Endothelial cell (in vitro differentiated cells): ENCODE measurements around the gene DNAJC15. TPM values are rescaled to one million over a fixed set of nuclear protein-coding genes. Genes with fewer than 3 reads are reported as not detected.

ENCODE experiments used
- DNase-seq: peaks from one replicate; pipeline ENCODE4 v3.0.0; 2021; ENCODE audit warnings: low spot score
- H3K27ac Mint-ChIP-seq: one replicate; pipeline ENCODE4 v1.8.0; 2021; ENCODE audit warnings: mixed read lengths, inconsistent platforms; ENCODE audit not compliant: unreplicated experiment
- H3K27me3 Mint-ChIP-seq: one replicate; pipeline ENCODE4 v1.8.0; 2021; ENCODE audit warnings: mild to moderate bottlenecking, moderate library complexity, mixed read lengths, inconsistent platforms; ENCODE audit not compliant: unreplicated experiment
- H3K36me3 Mint-ChIP-seq: one replicate; pipeline ENCODE4 v1.8.0; 2021; ENCODE audit warnings: mild to moderate bottlenecking, low read depth, mixed read lengths, inconsistent platforms; ENCODE audit not compliant: unreplicated experiment
- H3K4me1 Mint-ChIP-seq: one replicate; pipeline ENCODE4 v1.8.0; 2021; ENCODE audit warnings: mild to moderate bottlenecking, mixed read lengths, inconsistent platforms; ENCODE audit not compliant: unreplicated experiment
- H3K4me3 Mint-ChIP-seq: one replicate; pipeline ENCODE4 v1.8.0; 2021; ENCODE audit warnings: mild to moderate bottlenecking, mixed read lengths, inconsistent platforms; ENCODE audit not compliant: unreplicated experiment
- H3K9me3 Mint-ChIP-seq: one replicate; pipeline ENCODE4 v1.8.0; 2021; ENCODE audit warnings: mixed read lengths, inconsistent platforms; ENCODE audit not compliant: unreplicated experiment
- CTCF ChIP-seq: fragments of 200-600 bp; sonication (generic); IDR thresholded peaks from one replicate; pipeline ENCODE4 v1.5.0; 2021; ENCODE audit warnings: antibody characterized with exemption; ENCODE audit not compliant: unreplicated experiment
- total RNA-seq: library from RNA; stranded (reverse); fragmentation: NEBNext Ultra II Directional; extraction: Animal tissue kit (Norgen Biotek cat#: 25700); gene quantifications from one replicate; pipeline ENCODE4 v1.2.1, GENCODE V29; 2021; ENCODE audit not compliant: unreplicated experiment

Gene DNAJC15
- total RNA-seq, 1 donor from 2014 or later = 13.9 TPM

GRCh38 chr13:43077461-43077860 is 54.1 kb downstream of the DNAJC15 start:
- Mint-ChIP-seq H3K4me3 (no peak overlapping the region), H3K27ac (no peak overlapping the region), H3K4me1 (peaks cover 14% of the 10 kb centered on the region), H3K27me3 (no peaks in the 10 kb centered on the region), H3K36me3 (peaks cover 17% of the 10 kb centered on the region), H3K9me3 (no peaks in the 10 kb centered on the region)
- no peak for DNase-seq
- TF ChIP-seq CTCF = no peak

- Mint-ChIP-seq H3K4me1 (peaks cover 14% of the 10 kb centered on the region), H3K36me3 (peaks cover 17% of the 10 kb centered on the region), H3K27me3 (no peaks in the 10 kb centered on the region), H3K27ac (no peak overlapping the region), H3K9me3 (no peaks in the 10 kb centered on the region), H3K4me3 (no peak overlapping the region)
- TF ChIP-seq CTCF = no peak
- DNase-seq = no peak
Measured at GRCh38 chr13:43077906-43078305, 54.5 kb downstream of the DNAJC15 start.

- TF ChIP-seq CTCF = no peak
- no peak overlapping the region for H3K4me3 Mint-ChIP-seq
- H3K4me1 Mint-ChIP-seq = peaks cover 14% of the 10 kb centered on the region
- no peak overlapping the region for H3K27ac Mint-ChIP-seq
- DNase-seq = no peak
- no peaks in the 10 kb centered on the region for H3K27me3 Mint-ChIP-seq
- H3K36me3 Mint-ChIP-seq = peaks cover 17% of the 10 kb centered on the region
- no peaks in the 10 kb centered on the region for H3K9me3 Mint-ChIP-seq
Measured at GRCh38 chr13:43078399-43078798, 55.0 kb downstream of the DNAJC15 start.

- no peak for DNase-seq
- H3K27ac Mint-ChIP-seq = no peak overlapping the region
- H3K36me3 Mint-ChIP-seq = peaks cover 17% of the 10 kb centered on the region
- TF ChIP-seq CTCF = no peak
- H3K9me3 Mint-ChIP-seq = no peaks in the 10 kb centered on the region
- no peaks in the 10 kb centered on the region for H3K27me3 Mint-ChIP-seq
- no peak overlapping the region for H3K4me3 Mint-ChIP-seq
- peaks cover 14% of the 10 kb centered on the region for H3K4me1 Mint-ChIP-seq
Measured at GRCh38 chr13:43079392-43079931, 56.1 kb downstream of the DNAJC15 start.

GRCh38 chr13:43080199-43080598 is 56.8 kb downstream of the DNAJC15 start:
- Mint-ChIP-seq H3K36me3 (peaks cover 17% of the 10 kb centered on the region), H3K4me3 (no peak overlapping the region), H3K9me3 (no peaks in the 10 kb centered on the region), H3K4me1 (peaks cover 14% of the 10 kb centered on the region), H3K27ac (no peak overlapping the region), H3K27me3 (no peaks in the 10 kb centered on the region)
- DNase-seq = no peak
- no peak for TF ChIP-seq CTCF
